DND-41 (cell line): ENCODE results near the gene EFCAB9.

Experiments
- ATAC-seq: fragments of 200-7000 bp; cut with Tn5 transposase; 3 replicates; pipeline ENCODE4 v1.9.1; 2021; ENCODE audit warnings: low read depth; ENCODE audit not compliant: insufficient read depth
- DNase-seq: peaks from one replicate; pipeline ENCODE4 v3.0.0-alpha.2; 2020
- H2AFZ ChIP-seq: 2 replicates; pipeline ENCODE4 v1.6.0; 2012; ENCODE audit warnings: low read depth, low read length
- H3K27ac ChIP-seq: 2 replicates; pipeline ENCODE4 v1.5.1; 2012; ENCODE audit warnings: low read length, inconsistent platforms
- H3K27me3 ChIP-seq: fragments of 200-600 bp; sonication (generic); 2 replicates; pipeline ENCODE4 v1.6.0; 2012; ENCODE audit warnings: low read length, mild to moderate bottlenecking, inconsistent platforms; ENCODE audit not compliant: insufficient read depth, poor library complexity
- H3K36me3 ChIP-seq: 2 replicates; pipeline ENCODE4 v1.5.1; 2012; ENCODE audit warnings: low read length, inconsistent platforms; ENCODE audit not compliant: insufficient read depth
- H3K4me1 ChIP-seq: 2 replicates; pipeline ENCODE4 v1.5.1; 2012; ENCODE audit warnings: mild to moderate bottlenecking, low read length; ENCODE audit not compliant: insufficient read depth
- H3K4me2 ChIP-seq: 2 replicates; pipeline ENCODE4 v1.6.0; 2012; ENCODE audit warnings: mild to moderate bottlenecking, moderate library complexity, low read length, inconsistent platforms; ENCODE audit not compliant: insufficient read depth
- H3K4me3 ChIP-seq, 2 experiments: fragments of 200-600 bp in 1 of 2; shearing (Covaris generic) in 1 of 2; 2 replicates each; pipeline ENCODE4 v1.5.1; 2012 to 2016; ENCODE audit warnings: inconsistent platforms in 2 of 2, low read length in 2 of 2, mild to moderate bottlenecking in 2 of 2, low read depth in 1 of 2, moderate library complexity in 1 of 2
- H3K79me2 ChIP-seq: 2 replicates; pipeline ENCODE4 v1.6.0; 2012; ENCODE audit warnings: low read length, inconsistent platforms; ENCODE audit not compliant: insufficient read depth
- H3K9ac ChIP-seq: 2 replicates; pipeline ENCODE4 v1.6.0; 2012; ENCODE audit warnings: low read depth, mild to moderate bottlenecking, inconsistent platforms, low read length, moderate library complexity
- H3K9me3 ChIP-seq: 2 replicates; pipeline ENCODE4 v1.5.1; 2012; ENCODE audit warnings: low read length, moderate library complexity, mild to moderate bottlenecking, inconsistent platforms; ENCODE audit not compliant: insufficient read depth, severe bottlenecking
- H4K20me1 ChIP-seq: 2 replicates; pipeline ENCODE4 v1.6.0; 2012; ENCODE audit warnings: low read length; ENCODE audit not compliant: insufficient read depth
- CTCF ChIP-seq: IDR thresholded peaks from 2 replicates; pipeline ENCODE4 v1.5.1; 2012; ENCODE audit warnings: borderline replicate concordance, low read length, moderate library complexity, mild to moderate bottlenecking; ENCODE audit not compliant: poor library complexity, severe bottlenecking; ENCODE audit errors: extremely low read depth
- EZH2 ChIP-seq: IDR thresholded peaks from 3 replicates; pipeline ENCODE4 v1.6.1; 2012; ENCODE audit warnings: borderline replicate concordance, low read depth, mild to moderate bottlenecking, moderate library complexity, low read length, inconsistent platforms; ENCODE audit not compliant: severe bottlenecking

The EFCAB9 gene

GRCh38 chr5:172145870-172146747 is 47.9 kb upstream of the EFCAB9 start:
- no peaks in the 10 kb centered on the region for H3K27me3 ChIP-seq
- peaks cover 33% of the 10 kb centered on the region for H4K20me1 ChIP-seq
- H3K4me2 ChIP-seq, result no peak overlapping the region
- no peaks in the 10 kb centered on the region for H3K9me3 ChIP-seq
- peaks cover 3% of the 10 kb centered on the region; the same call in 1 of the 2 replicates for H3K4me1 ChIP-seq
- H3K79me2 ChIP-seq, result peaks cover 13% of the 10 kb centered on the region
- TF ChIP-seq CTCF (no peak), EZH2 (no peak)
- DNase-seq (no peak), ATAC-seq (no peak)
- H3K27ac ChIP-seq, result no peak overlapping the region
- H3K4me3 ChIP-seq, result no peak overlapping the region
- no peak overlapping the region for H2AFZ ChIP-seq
- H3K9ac ChIP-seq, result no peak overlapping the region
- peaks cover 32% of the 10 kb centered on the region for H3K36me3 ChIP-seq

GRCh38 chr5:172146748-172147092 is 47.3 kb upstream of the EFCAB9 start:
- Histone ChIP-seq H3K4me2 (no peak overlapping the region), H4K20me1 (peaks cover 33% of the 10 kb centered on the region), H3K4me1 (peaks cover 3% of the 10 kb centered on the region; the same call in 1 of the 2 replicates), H2AFZ (no peak overlapping the region), H3K4me3 (no peak overlapping the region), H3K36me3 (peaks cover 35% of the 10 kb centered on the region), H3K27ac (no peak overlapping the region), H3K27me3 (no peaks in the 10 kb centered on the region), H3K9ac (no peak overlapping the region), H3K9me3 (no peaks in the 10 kb centered on the region), H3K79me2 (peaks cover 13% of the 10 kb centered on the region)
- ATAC-seq (no peak), DNase-seq (no peak)
- TF ChIP-seq CTCF (no peak), EZH2 (no peak)

GRCh38 chr5:172147857-172148256 is 46.1 kb upstream of the EFCAB9 start:
- Histone ChIP-seq H3K36me3 (peaks cover 43% of the 10 kb centered on the region), H3K79me2 (peaks cover 10% of the 10 kb centered on the region), H3K27ac (no peak overlapping the region), H2AFZ (no peak overlapping the region), H3K4me1 (peaks cover 3% of the 10 kb centered on the region; the same call in 1 of the 2 replicates), H3K9me3 (no peaks in the 10 kb centered on the region), H3K4me3 (no peak overlapping the region), H3K4me2 (no peak overlapping the region), H4K20me1 (peaks cover 33% of the 10 kb centered on the region), H3K27me3 (no peaks in the 10 kb centered on the region), H3K9ac (no peak overlapping the region)
- no peak for DNase-seq
- TF ChIP-seq CTCF, result no peak
- no peak for TF ChIP-seq EZH2
- ATAC-seq, result no peak
